A549 (cell line): ENCODE data around the gene TDRKH. TPM values are rescaled to one million over a fixed set of nuclear protein-coding genes. Genes with fewer than 3 reads are reported as not detected.

ENCODE experiments used
- ATAC-seq, 2 experiments: fragments of 200-7000 bp in 1 of 2; fragments of >200 bp in 1 of 2; cut with Nextera tagmentation in 1 of 2; cut with Tn5 transposase in 1 of 2; 3 replicates each; pipeline versions ENCODE4 v1.8.0 to v1.9.1; 2018 to 2020; ENCODE audit warnings: mild to moderate bottlenecking in 1 of 2, moderate library complexity in 1 of 2
- CTCF ChIA-PET: fragments of 300-600 bp; sonication (Branson Sonifier 250); formaldehyde crosslinking; extraction: SDS; loops from one replicate; lab custom pipeline; 2021; ENCODE audit warnings: antibody characterized with exemption, inconsistent platforms; lab: Yijun Ruan, JAX
- POLR2A ChIA-PET: fragments of 350-600 bp; formaldehyde crosslinking; extraction: SDS; loops from one replicate; lab custom pipeline; 2021; ENCODE audit warnings: antibody characterized with exemption, inconsistent platforms; lab: Yijun Ruan, JAX
- DNase-seq, 2 experiments: peaks; one replicate each; pipeline versions ENCODE4 v3.0.0 to v3.0.0-alpha.2; 2011 to 2016; ENCODE audit warnings: low read depth in 1 of 2, low spot score in 1 of 2
- FAIRE-seq: peaks from 2 replicates; lab custom pipeline; 2011; peaks lifted over from hg19 to GRCh38; lab: Jason Lieb, UNC
- H3K27ac ChIP-seq, 2 experiments: fragments of >200 bp; sonication (Bioruptor Twin); formaldehyde crosslinking; 3 replicates each; pipeline ENCODE4 v1.5.1; 2016 to 2017
- H3K4me1 ChIP-seq: fragments of >200 bp; sonication (Bioruptor Twin); formaldehyde crosslinking; 3 replicates; pipeline ENCODE4 v1.6.1; 2016
- H3K4me2 ChIP-seq: fragments of >200 bp; sonication (Bioruptor Twin); formaldehyde crosslinking; 3 replicates; pipeline ENCODE4 v1.6.1; 2016
- H3K4me3 ChIP-seq: fragments of >200 bp; sonication (Bioruptor Twin); formaldehyde crosslinking; 3 replicates; pipeline ENCODE4 v1.5.1; 2016
- H3K9me3 ChIP-seq: fragments of >200 bp; sonication (Bioruptor Twin); formaldehyde crosslinking; 3 replicates; pipeline ENCODE4 v1.6.1; 2016
- ATOH8 ChIP-seq: fragments of 250-450 bp; sonication (Bioruptor Pico); IDR thresholded peaks from 2 replicates; pipeline ENCODE4 v1.5.0; 2020; ENCODE audit warnings: low read depth, mild to moderate bottlenecking, moderate library complexity
- CBX8 ChIP-seq: fragments of 200-600 bp; sonication (generic); IDR thresholded peaks from 2 replicates; pipeline ENCODE4 v1.6.1; 2016
- CTCF ChIP-seq: fragments of >200 bp; sonication (Bioruptor Twin); formaldehyde crosslinking; IDR thresholded peaks from 3 replicates; pipeline ENCODE4 v1.5.1; 2016
- ELK1 ChIP-seq: fragments of 150-350 bp; IDR thresholded peaks from 2 replicates; pipeline ENCODE4 v1.6.1; 2014; ENCODE audit warnings: low read depth, mild to moderate bottlenecking, low read length
- ESRRA ChIP-seq: fragments of 150-350 bp; IDR thresholded peaks from 2 replicates; pipeline ENCODE4 v1.6.1; 2014; ENCODE audit warnings: mild to moderate bottlenecking, low read length, borderline replicate concordance
- HEYL ChIP-seq: fragments of 250-450 bp; sonication (Bioruptor Pico); IDR thresholded peaks from 2 replicates; pipeline ENCODE4 v1.8.0; 2021; ENCODE audit warnings: mild to moderate bottlenecking, moderate library complexity
- HMGXB4 ChIP-seq: fragments of 250-450 bp; sonication (Bioruptor Pico); IDR thresholded peaks from 2 replicates; pipeline ENCODE4 v1.5.0; 2021; ENCODE audit warnings: mild to moderate bottlenecking, moderate library complexity, borderline replicate concordance
- HOXA7 ChIP-seq: fragments of 250-450 bp; sonication (Bioruptor Pico); IDR thresholded peaks from 2 replicates; pipeline ENCODE4 v1.5.0; 2020; ENCODE audit warnings: mild to moderate bottlenecking, moderate library complexity
- HOXB5 ChIP-seq: fragments of 250-450 bp; sonication (Bioruptor Pico); IDR thresholded peaks from 2 replicates; pipeline ENCODE4 v1.5.0; 2020; ENCODE audit warnings: mild to moderate bottlenecking, moderate library complexity
- JUNB ChIP-seq: fragments of >200 bp; sonication (Bioruptor Twin); formaldehyde crosslinking; IDR thresholded peaks from 2 replicates; pipeline ENCODE4 v1.6.1; 2016
- MYC ChIP-seq: IDR thresholded peaks from 2 replicates; pipeline ENCODE4 v1.6.1; 2012; ENCODE audit warnings: mild to moderate bottlenecking, inconsistent platforms, low read length, improper control_type of control experiment, borderline replicate concordance
- NR3C1 ChIP-seq: fragments of >200 bp; sonication (Bioruptor Twin); formaldehyde crosslinking; IDR thresholded peaks from 3 replicates; pipeline ENCODE4 v1.6.1; 2017
- POLR2A ChIP-seq: IDR thresholded peaks from 2 replicates; pipeline ENCODE4 v1.6.1; 2012; ENCODE audit warnings: mild to moderate bottlenecking, low read length
- RAD21 ChIP-seq, 2 experiments: fragments of >200 bp in 1 of 2; sonication (Bioruptor Twin) in 1 of 2; formaldehyde crosslinking in 1 of 2; IDR thresholded peaks in 1 of 2; conservative IDR thresholded peaks in 1 of 2; 2 replicates in 1 of 2; 3 replicates in 1 of 2; pipeline ENCODE4 v1.6.1; 2012 to 2018; ENCODE audit warnings: inconsistent platforms in 1 of 2
- RARB ChIP-seq: fragments of 250-450 bp; sonication (Bioruptor Pico); IDR thresholded peaks from 2 replicates; pipeline ENCODE4 v1.8.0; 2021; ENCODE audit warnings: mild to moderate bottlenecking, moderate library complexity
- REST ChIP-seq: fragments of 200-600 bp; sonication (generic); IDR thresholded peaks from 2 replicates; pipeline ENCODE4 v1.6.1; 2016; ENCODE audit warnings: antibody characterized with exemption, mild to moderate bottlenecking, moderate library complexity
- RNF2 ChIP-seq: fragments of 200-600 bp; sonication (generic); IDR thresholded peaks from 2 replicates; pipeline ENCODE4 v1.6.1; 2016; ENCODE audit warnings: low read depth, mild to moderate bottlenecking, antibody characterized with exemption, moderate library complexity, borderline replicate concordance
- SMC3 ChIP-seq: fragments of >200 bp; sonication (Bioruptor Twin); formaldehyde crosslinking; IDR thresholded peaks from 3 replicates; pipeline ENCODE4 v1.6.1; 2018; ENCODE audit warnings: inconsistent platforms
- TP53 ChIP-seq: fragments of 250-450 bp; sonication (Bioruptor Pico); IDR thresholded peaks from 2 replicates; pipeline ENCODE4 v1.5.0; 2021; ENCODE audit warnings: mild to moderate bottlenecking, moderate library complexity
- USF2 ChIP-seq: fragments of 450-650 bp; IDR thresholded peaks from 2 replicates; pipeline ENCODE4 v1.6.1; 2014; ENCODE audit warnings: antibody characterized with exemption
- ZFP36 ChIP-seq: fragments of 450-650 bp; IDR thresholded peaks from 2 replicates; pipeline ENCODE4 v1.6.1; 2014; ENCODE audit warnings: borderline replicate concordance; ENCODE audit not compliant: partially characterized antibody
- ZNF302 ChIP-seq: fragments of 250-450 bp; sonication (Bioruptor Pico); IDR thresholded peaks from 2 replicates; pipeline ENCODE4 v1.9.0; 2021; ENCODE audit warnings: inconsistent platforms, mild to moderate bottlenecking, moderate library complexity
- WGBS: methylation state at CpG from one replicate; pipeline ENCODE4 v1.1.6; 2017; ENCODE audit errors: missing lambda C conversion rate; 5-methylcytosine and 5-hydroxymethylcytosine counted together
- polyA plus RNA-seq, 4 experiments: library from polyadenylated mRNA; depleted of rRNA in 3 of 4; stranded (reverse); fragments of >200 nt; fragmentation: RNase III in 1 of 4; extraction: RNeasy Plus Mini Kit Qiagen cat#74134 plus additional on column Dnase treatment in 1 of 4; gene quantifications; 2 replicates in 3 of 4; 3 replicates in 1 of 4; pipeline ENCODE4 v1.2.3, GENCODE V29; 2011 to 2017

TDRKH gene
- polyA plus RNA-seq, 2 of the 4 experiments (the other 2 are of a cell fraction): 7.7 to 8.8 TPM

- TF ChIP-seq ATOH8 (CRISPR knock-in tag) (no peak), NR3C1 (no peak), USF2 (no peak), JUNB (no peak), RNF2 (no peak), RAD21 (conservative IDR thresholded peaks at IDR 0.05 in 1 of 2, IDR thresholded peaks at IDR 0.05 in 1 of 2) (no peak)
- TF ChIP-seq, all 56 proteins: peak for 0
Observed at GRCh38 chr1:151837197-151837596, 46.9 kb upstream of the TDRKH start (continued).

- no peak overlapping the region for H3K27ac ChIP-seq
- CTCF ChIA-PET: interaction anchor here (0.6 to 5.5 kb wide), 62 partner anchors 7 to 774 kb away, joined by 3 to 77 read pairs (median 4); partner anchors contain the start of genes MRPL9, RFX5, SELENBP1 and THEM5
- POLR2A ChIA-PET: no interaction called here
- 89% methylated on average over 7 of the region's 7 CpGs for WGBS
- H3K4me2 ChIP-seq: no peak overlapping the region
- H3K9me3 ChIP-seq: no peaks in the 10 kb centered on the region
- no peak for FAIRE-seq
- peaks cover 22% of the 10 kb centered on the region for H3K4me1 ChIP-seq
- no peak overlapping the region for H3K4me3 ChIP-seq
- DNase-seq: no peak
- ATAC-seq: no peak
- TF ChIP-seq ELK1 (no peak), MYC (no peak), JUNB (no peak), CTCF (no peak), ZFP36 (no peak), POLR2A (no peak), REST (no peak), ATOH8 (CRISPR knock-in tag) (no peak), RNF2 (no peak), ZNF302 (CRISPR knock-in tag) (no peak)
Observed at GRCh38 chr1:151835596-151835995, 45.3 kb upstream of the TDRKH start.

- TF ChIP-seq ESRRA: no peak
- no peak for TF ChIP-seq TP53 (CRISPR knock-in tag)
- TF ChIP-seq SMC3: no peak
- no peak for TF ChIP-seq HOXB5
- no peak for TF ChIP-seq HMGXB4
- TF ChIP-seq RARB (CRISPR knock-in tag): no peak
- TF ChIP-seq HOXA7 (CRISPR knock-in tag): no peak
- TF ChIP-seq CBX8: no peak
- TF ChIP-seq NR3C1: no peak
- TF ChIP-seq RAD21 (conservative IDR thresholded peaks at IDR 0.05 in 1 of 2, IDR thresholded peaks at IDR 0.05 in 1 of 2): no peak
- TF ChIP-seq HEYL (CRISPR knock-in tag): no peak
- no peak for ATAC-seq
- ChIA-PET POLR2A (no interaction called here), CTCF (interaction anchor here (0.9 to 5.5 kb wide), 6 partner anchors 11 to 390 kb away, joined by 3 to 77 read pairs (median 4); partner anchors contain the start of gene MRPL9)
- Histone ChIP-seq H3K27ac (no peak overlapping the region), H3K4me1 (peaks cover 24% of the 10 kb centered on the region), H3K9me3 (no peaks in the 10 kb centered on the region), H3K4me3 (no peak overlapping the region), H3K4me2 (no peak overlapping the region)
- no peak for DNase-seq
- WGBS: 100% methylated on average over 2 of the region's 3 CpGs
- no peak for FAIRE-seq
Observed at GRCh38 chr1:151834239-151834638, 43.9 kb upstream of the TDRKH start.
